ENCODE results near the gene LSM14B. TPM values are rescaled to one million over a fixed set of nuclear protein-coding genes. Genes with fewer than 3 reads are reported as not detected.

LSM14B gene
- total RNA-seq, 1 donor from 2014 or later, result 23.3 TPM

- TF ChIP-seq CTCF (IDR thresholded peaks at IDR 0.05; ENCODE audit: insufficient read depth, low read length, poor library complexity, severe bottlenecking), result no peak
- peaks cover 2% of the 10 kb centered on the region for H3K36me3 ChIP-seq (ENCODE audit: control insufficient read depth, insufficient read depth, low read length)
- DNase-seq (ENCODE audit: low read depth), result no peak
- H3K27me3 ChIP-seq (ENCODE audit: control insufficient read depth, insufficient read depth, low read length), result no peaks in the 10 kb centered on the region
- no peak overlapping the region for H3K4me3 ChIP-seq (ENCODE audit: low read depth, low read length)
These were observed 26.6 kb downstream of the LSM14B start for GRCh38 chr20:62148908-62149314.

DNA sequence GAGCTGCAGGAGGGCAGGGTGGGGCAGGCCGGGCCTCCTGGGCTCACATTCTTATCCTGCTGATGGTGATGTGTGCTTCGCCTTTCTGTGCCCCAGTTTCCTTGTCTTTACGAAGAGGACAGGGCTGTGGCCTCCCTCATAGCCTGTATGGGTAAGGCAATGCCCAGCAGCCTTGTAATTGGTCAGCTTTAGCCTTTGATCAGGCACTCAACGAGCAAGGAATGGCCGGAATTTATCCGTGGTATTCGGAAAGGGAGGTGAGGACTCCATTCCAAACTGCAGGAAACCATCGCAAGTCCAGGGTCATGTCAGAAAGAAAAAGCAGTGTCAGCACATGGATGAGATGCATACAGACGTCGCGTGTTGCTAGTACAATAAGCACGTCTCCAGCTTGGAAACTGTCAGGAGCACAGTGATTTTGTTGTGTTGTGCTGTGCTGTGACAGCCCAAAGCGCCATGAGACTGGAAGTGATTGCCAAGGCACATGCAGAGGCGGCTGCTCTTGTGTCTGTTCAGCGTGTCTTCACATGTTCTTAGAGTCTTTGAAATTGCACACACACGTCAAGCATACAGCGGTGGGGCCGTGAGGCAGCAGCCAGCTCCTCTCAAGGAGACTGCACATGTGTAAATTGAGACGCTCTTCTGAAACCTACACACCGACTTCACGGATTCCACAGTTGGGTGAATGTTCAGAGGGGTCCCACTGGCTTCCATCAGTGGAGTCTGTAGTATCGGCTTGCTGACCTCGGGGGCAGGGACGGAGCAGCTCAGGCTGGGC lies 27.4 kb downstream of the LSM14B start:
- H3K36me3 ChIP-seq (ENCODE audit: control insufficient read depth, insufficient read depth, low read length), result peaks cover 2% of the 10 kb centered on the region
- DNase-seq (ENCODE audit: low read depth), result no peak
- TF ChIP-seq CTCF (IDR thresholded peaks at IDR 0.05; ENCODE audit: insufficient read depth, low read length, poor library complexity, severe bottlenecking), result no peak
- H3K27me3 ChIP-seq (ENCODE audit: control insufficient read depth, insufficient read depth, low read length), result no peaks in the 10 kb centered on the region
- H3K4me3 ChIP-seq (ENCODE audit: low read depth, low read length), result no peak overlapping the region

GRCh38 chr20:62150310-62150575 lies 28.0 kb downstream of the LSM14B start:
- no peaks in the 10 kb centered on the region for H3K27me3 ChIP-seq (ENCODE audit: control insufficient read depth, insufficient read depth, low read length)
- H3K4me3 ChIP-seq (ENCODE audit: low read depth, low read length), result no peak overlapping the region
- DNase-seq (ENCODE audit: low read depth), result no peak
- H3K36me3 ChIP-seq (ENCODE audit: control insufficient read depth, insufficient read depth, low read length), result peaks cover 2% of the 10 kb centered on the region
- TF ChIP-seq CTCF (IDR thresholded peaks at IDR 0.05; ENCODE audit: insufficient read depth, low read length, poor library complexity, severe bottlenecking), result no peak

GRCh38 chr20:62151225-62151624 lies 28.9 kb downstream of the LSM14B start:
- peaks cover 2% of the 10 kb centered on the region for H3K36me3 ChIP-seq (ENCODE audit: control insufficient read depth, insufficient read depth, low read length)
- H3K27me3 ChIP-seq (ENCODE audit: control insufficient read depth, insufficient read depth, low read length), result no peaks in the 10 kb centered on the region
- no peak overlapping the region for H3K4me3 ChIP-seq (ENCODE audit: low read depth, low read length)
- TF ChIP-seq CTCF (IDR thresholded peaks at IDR 0.05; ENCODE audit: insufficient read depth, low read length, poor library complexity, severe bottlenecking), result no peak
- DNase-seq (ENCODE audit: low read depth), result no peak

DNA sequence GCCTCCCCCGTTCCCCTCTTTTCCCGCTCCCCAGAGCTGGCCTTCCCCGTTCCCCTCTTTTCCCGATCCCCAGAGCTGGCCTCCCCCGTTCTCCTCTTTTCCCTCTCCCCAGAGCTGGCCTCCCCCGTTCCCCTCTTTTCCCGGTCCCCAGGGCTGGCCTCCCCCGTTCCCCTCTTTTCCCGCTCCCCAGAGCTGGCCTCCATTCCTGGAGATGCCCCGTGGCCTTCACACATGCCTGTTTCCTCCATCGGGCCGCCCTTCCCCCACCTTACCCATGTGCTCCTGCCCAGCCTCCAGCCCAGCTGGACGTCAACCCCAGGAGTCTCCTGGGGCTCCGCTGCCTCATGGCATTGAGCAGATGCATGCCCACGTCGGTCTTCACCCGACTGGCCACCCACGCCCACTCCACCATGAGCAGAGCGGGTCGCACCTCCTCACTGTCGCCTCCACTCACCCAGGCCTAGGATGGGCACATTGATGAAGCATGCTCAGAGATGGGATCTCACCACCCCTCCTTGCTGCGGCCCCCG lies 29.6 kb downstream of the LSM14B start:
- DNase-seq (ENCODE audit: low read depth), result no peak
- TF ChIP-seq CTCF (IDR thresholded peaks at IDR 0.05; ENCODE audit: insufficient read depth, low read length, poor library complexity, severe bottlenecking), result no peak
- peaks cover 2% of the 10 kb centered on the region for H3K36me3 ChIP-seq (ENCODE audit: control insufficient read depth, insufficient read depth, low read length)
- H3K27me3 ChIP-seq (ENCODE audit: control insufficient read depth, insufficient read depth, low read length), result no peaks in the 10 kb centered on the region
- no peak overlapping the region for H3K4me3 ChIP-seq (ENCODE audit: low read depth, low read length)
